H9 (cell line): Measurements from ENCODE around the gene MBNL1. TPM values are rescaled to one million over a fixed set of nuclear protein-coding genes. Genes with fewer than 3 reads are reported as not detected.

ENCODE experiments used
- DNase-seq: peaks from one replicate; pipeline ENCODE4 v3.0.0-alpha.2; 2017
- H2AFZ ChIP-seq: one replicate; pipeline ENCODE4 v1.6.1; 2013; ENCODE audit warnings: mild to moderate bottlenecking, low read length, control low read depth, moderate library complexity
- H2AK5ac ChIP-seq: 2 replicates; pipeline ENCODE4 v1.6.1; 2013; ENCODE audit warnings: low read length, control low read depth, mixed read lengths; ENCODE audit not compliant: insufficient read length
- H2BK120ac ChIP-seq: one replicate; pipeline ENCODE4 v1.6.1; 2013; ENCODE audit warnings: low read depth, mild to moderate bottlenecking, low read length, control low read depth, inconsistent platforms; ENCODE audit not compliant: poor library complexity, severe bottlenecking
- H2BK12ac ChIP-seq: 2 replicates; pipeline ENCODE4 v1.6.1; 2013; ENCODE audit warnings: low read length, control low read depth, mixed read lengths, low read depth; ENCODE audit not compliant: insufficient read length
- H2BK15ac ChIP-seq: 2 replicates; pipeline ENCODE4 v1.6.1; 2013; ENCODE audit warnings: low read depth, low read length, control low read depth
- H2BK20ac ChIP-seq: one replicate; pipeline ENCODE4 v1.6.1; 2013; ENCODE audit warnings: low read depth, mild to moderate bottlenecking, low read length, control low read depth, inconsistent platforms; ENCODE audit not compliant: poor library complexity, severe bottlenecking
- H2BK5ac ChIP-seq: 2 replicates; pipeline ENCODE4 v1.6.1; 2013; ENCODE audit warnings: low read length, control low read depth, mixed read lengths; ENCODE audit not compliant: insufficient read length
- H3K14ac ChIP-seq: 2 replicates; pipeline ENCODE4 v1.6.1; 2013; ENCODE audit warnings: low read length, control low read depth; ENCODE audit not compliant: insufficient read depth
- H3K18ac ChIP-seq: 2 replicates; pipeline ENCODE4 v1.6.1; 2013; ENCODE audit warnings: low read depth, mild to moderate bottlenecking, mixed read lengths, low read length, control low read depth; ENCODE audit not compliant: insufficient read length
- H3K23ac ChIP-seq: 2 replicates; pipeline ENCODE4 v1.6.1; 2013; ENCODE audit warnings: low read length, control low read depth, mixed read lengths, low read depth; ENCODE audit not compliant: insufficient read length
- H3K23me2 ChIP-seq: 2 replicates; pipeline ENCODE4 v1.6.1; 2013; ENCODE audit warnings: low read depth, mild to moderate bottlenecking, mixed read lengths, low read length, control low read depth; ENCODE audit not compliant: insufficient read length, poor library complexity, severe bottlenecking
- H3K27ac ChIP-seq: 2 replicates; pipeline ENCODE4 v1.5.1; 2013; ENCODE audit warnings: low read length, control low read depth, mixed read lengths, low read depth; ENCODE audit not compliant: insufficient read length
- H3K27me3 ChIP-seq: 2 replicates; pipeline ENCODE4 v1.6.1; 2013; ENCODE audit warnings: low read length, control low read depth, inconsistent platforms; ENCODE audit not compliant: insufficient read depth
- H3K4ac ChIP-seq: 2 replicates; pipeline ENCODE4 v1.6.1; 2013; ENCODE audit warnings: low read depth, mild to moderate bottlenecking, control low read depth, inconsistent platforms, low read length, moderate library complexity
- H3K4me1 ChIP-seq: 2 replicates; pipeline ENCODE4 v1.6.1; 2013; ENCODE audit warnings: low read length, control low read depth, inconsistent platforms; ENCODE audit not compliant: insufficient read depth
- H3K4me2 ChIP-seq: 2 replicates; pipeline ENCODE4 v1.6.1; 2013; ENCODE audit warnings: low read length, control low read depth, mixed read lengths; ENCODE audit not compliant: insufficient read length, insufficient read depth
- H3K56ac ChIP-seq: 2 replicates; pipeline ENCODE4 v1.6.1; 2013; ENCODE audit warnings: low read depth, mild to moderate bottlenecking, mixed read lengths, low read length, control low read depth; ENCODE audit not compliant: insufficient read length
- H3K79me1 ChIP-seq: 2 replicates; pipeline ENCODE4 v1.6.1; 2013; ENCODE audit warnings: low read depth, mild to moderate bottlenecking, moderate library complexity, low read length, control low read depth, inconsistent platforms; ENCODE audit not compliant: insufficient read depth, poor library complexity, severe bottlenecking
- H3K79me2 ChIP-seq: 2 replicates; pipeline ENCODE4 v1.6.1; 2013; ENCODE audit warnings: low read length, control low read depth, inconsistent platforms; ENCODE audit not compliant: insufficient read depth
- H3K9ac ChIP-seq: 2 replicates; pipeline ENCODE4 v1.6.1; 2013; ENCODE audit warnings: low read length, control low read depth, mixed read lengths; ENCODE audit not compliant: insufficient read length; ENCODE audit errors: extremely low read depth
- H3K9me3 ChIP-seq: one replicate; pipeline ENCODE4 v1.6.1; 2013; ENCODE audit warnings: low read depth, low read length, inconsistent platforms; ENCODE audit not compliant: control insufficient read depth
- H3T11ph ChIP-seq: one replicate; pipeline ENCODE4 v1.6.1; 2013; ENCODE audit warnings: mild to moderate bottlenecking, low read length, control low read depth, inconsistent platforms
- H4K20me1 ChIP-seq: one replicate; pipeline ENCODE4 v1.6.1; 2013; ENCODE audit not compliant: control insufficient read depth, insufficient read length, insufficient read depth
- H4K5ac ChIP-seq: 2 replicates; pipeline ENCODE4 v1.6.1; 2013; ENCODE audit warnings: low read depth, mild to moderate bottlenecking, mixed read lengths, low read length, control low read depth; ENCODE audit not compliant: insufficient read length
- H4K8ac ChIP-seq: replicated peaks from 2 replicates; pipeline ENCODE4 v1.6.1; 2013; ENCODE audit warnings: low read length, control low read depth, mixed read lengths, low read depth; ENCODE audit not compliant: insufficient read length
- H4K91ac ChIP-seq: 2 replicates; pipeline ENCODE4 v1.6.1; 2013; ENCODE audit warnings: low read depth, mild to moderate bottlenecking, moderate library complexity, mixed read lengths, low read length, control low read depth; ENCODE audit not compliant: insufficient read length
- H3K27ac Mint-ChIP-seq, 3 experiments: 2 replicates in 2 of 3; 3 replicates in 1 of 3; pipeline ENCODE4 v1.8.0; 2020 to 2021; ENCODE audit warnings: mixed read lengths in 3 of 3, mild to moderate bottlenecking in 1 of 3, moderate library complexity in 1 of 3
- H3K27me3 Mint-ChIP-seq: 2 replicates; pipeline ENCODE4 v1.8.0; 2021; ENCODE audit warnings: low read depth, mild to moderate bottlenecking, moderate library complexity, mixed read lengths
- H3K36me3 Mint-ChIP-seq, 3 experiments: 2 replicates in 2 of 3; 3 replicates in 1 of 3; pipeline ENCODE4 v1.8.0; 2020 to 2021; ENCODE audit warnings: low read depth in 3 of 3, mixed read lengths in 3 of 3; ENCODE audit not compliant: insufficient read depth in 1 of 3
- H3K4me1 Mint-ChIP-seq, 2 experiments: 2 replicates each; pipeline ENCODE4 v1.8.0; 2020; ENCODE audit warnings: mixed read lengths in 2 of 2
- H3K4me3 Mint-ChIP-seq, 2 experiments: 2 replicates in 1 of 2; 3 replicates in 1 of 2; pipeline ENCODE4 v1.8.0; 2020 to 2021; ENCODE audit warnings: mild to moderate bottlenecking in 2 of 2, mixed read lengths in 2 of 2, moderate library complexity in 1 of 2
- H3K9me3 Mint-ChIP-seq, 2 experiments: 2 replicates in 1 of 2; 3 replicates in 1 of 2; pipeline ENCODE4 v1.8.0; 2020; ENCODE audit warnings: mild to moderate bottlenecking in 2 of 2, mixed read lengths in 2 of 2, moderate library complexity in 1 of 2
- WGBS: extraction: QIAGEN DNeasy Blood & Tissue Kit; methylation state at CpG from one replicate; pipeline ENCODE4 v1.1.7; 2013; ENCODE audit warnings: missing lambda C conversion rate, low lambda C conversion rate, mixed read lengths; ENCODE audit not compliant: insufficient read length; ENCODE audit errors: extremely low coverage; 5-methylcytosine and 5-hydroxymethylcytosine counted together
- total RNA-seq: library from RNA; stranded (reverse); gene quantifications from 2 replicates; pipeline ENCODE4 v1.2.1, GENCODE V29; 2021
- TF ChIP-seq, protein P1 (sequence below): fragments of 200-600 bp; sonication (generic); conservative IDR thresholded peaks from 3 replicates; pipeline ENCODE4 v1.8.0; 2021; ENCODE audit warnings: antibody characterized with exemption, mild to moderate bottlenecking

The MBNL1 gene
- total RNA-seq, 1 experiment from 2014 or later = 14.9 TPM

DNA sequence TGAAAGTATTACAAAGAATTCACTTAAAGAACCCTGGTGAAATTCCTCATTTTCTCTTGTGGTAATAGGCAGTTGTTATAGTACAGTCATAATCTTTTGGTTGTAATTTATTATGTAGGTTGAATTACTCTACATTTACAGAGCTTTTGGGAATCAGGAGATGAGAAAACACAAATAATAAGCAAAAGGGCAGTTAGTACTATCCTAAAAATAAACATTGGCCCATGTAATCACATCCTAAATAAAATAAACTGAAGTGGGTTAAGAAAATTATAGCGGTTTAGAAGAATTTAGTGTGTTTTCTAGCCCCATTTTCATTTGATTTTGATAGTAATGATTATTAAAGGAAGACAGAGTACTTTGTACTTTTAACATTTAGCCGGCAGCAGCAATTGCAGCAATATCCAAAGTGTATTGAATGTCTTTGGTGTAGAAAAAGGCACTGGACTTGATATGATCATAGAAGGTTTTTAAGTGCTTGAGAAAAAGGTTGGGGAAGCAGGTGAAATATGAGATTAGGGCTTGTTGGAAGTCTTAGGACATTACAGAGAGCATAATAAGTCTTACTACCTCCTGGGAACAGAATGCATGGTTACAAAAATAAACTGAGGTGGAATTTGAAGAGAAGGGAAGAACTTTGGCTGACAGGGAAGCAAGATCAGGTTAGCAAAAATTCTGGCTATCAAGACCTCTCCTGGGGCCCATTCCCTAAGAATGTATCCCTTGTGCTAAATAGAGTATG, 79.9 kb downstream of the MBNL1 start:
- no peak overlapping the region for H2BK120ac ChIP-seq
- H3K9me3 ChIP-seq = no peaks in the 10 kb centered on the region
- no peak overlapping the region for H3T11ph ChIP-seq
- H2AK5ac ChIP-seq = no peak overlapping the region
- no peak overlapping the region for H2AFZ ChIP-seq
- no peak overlapping the region for H3K23ac ChIP-seq
- no peak overlapping the region for H2BK5ac ChIP-seq
- WGBS = no CpG with 5 or more reads among the region's 2 CpGs
- no peak overlapping the region for H3K56ac ChIP-seq
- H3K27ac Mint-ChIP-seq = no peak overlapping the region
- no peak overlapping the region for H3K9ac ChIP-seq
- H3K4me2 ChIP-seq = no peak overlapping the region
- no peak overlapping the region for H3K14ac ChIP-seq
- H2BK20ac ChIP-seq = no peak overlapping the region
- no peaks in the 10 kb centered on the region for H3K4me1 ChIP-seq
- H4K5ac ChIP-seq = no peak overlapping the region
- no peaks in the 10 kb centered on the region for H3K79me1 ChIP-seq
- H3K4ac ChIP-seq = no peak overlapping the region
- H3K9me3 Mint-ChIP-seq = no peaks in the 10 kb centered on the region
- TF ChIP-seq, protein P1, sequence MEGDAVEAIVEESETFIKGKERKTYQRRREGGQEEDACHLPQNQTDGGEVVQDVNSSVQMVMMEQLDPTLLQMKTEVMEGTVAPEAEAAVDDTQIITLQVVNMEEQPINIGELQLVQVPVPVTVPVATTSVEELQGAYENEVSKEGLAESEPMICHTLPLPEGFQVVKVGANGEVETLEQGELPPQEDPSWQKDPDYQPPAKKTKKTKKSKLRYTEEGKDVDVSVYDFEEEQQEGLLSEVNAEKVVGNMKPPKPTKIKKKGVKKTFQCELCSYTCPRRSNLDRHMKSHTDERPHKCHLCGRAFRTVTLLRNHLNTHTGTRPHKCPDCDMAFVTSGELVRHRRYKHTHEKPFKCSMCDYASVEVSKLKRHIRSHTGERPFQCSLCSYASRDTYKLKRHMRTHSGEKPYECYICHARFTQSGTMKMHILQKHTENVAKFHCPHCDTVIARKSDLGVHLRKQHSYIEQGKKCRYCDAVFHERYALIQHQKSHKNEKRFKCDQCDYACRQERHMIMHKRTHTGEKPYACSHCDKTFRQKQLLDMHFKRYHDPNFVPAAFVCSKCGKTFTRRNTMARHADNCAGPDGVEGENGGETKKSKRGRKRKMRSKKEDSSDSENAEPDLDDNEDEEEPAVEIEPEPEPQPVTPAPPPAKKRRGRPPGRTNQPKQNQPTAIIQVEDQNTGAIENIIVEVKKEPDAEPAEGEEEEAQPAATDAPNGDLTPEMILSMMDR = no peak
- no peak overlapping the region for H2BK15ac ChIP-seq
- no peak for DNase-seq
- H4K20me1 ChIP-seq = no peaks in the 10 kb centered on the region
- H2BK12ac ChIP-seq = no peak overlapping the region
- no peak overlapping the region for H3K18ac ChIP-seq
- H3K4me3 Mint-ChIP-seq = no peak overlapping the region
- H3K27ac ChIP-seq = no peak overlapping the region
- no peaks in the 10 kb centered on the region for H3K23me2 ChIP-seq
- peaks cover 8% of the 10 kb centered on the region in 2 experiments for H3K4me1 Mint-ChIP-seq
- no peaks in the 10 kb centered on the region for H3K27me3 Mint-ChIP-seq
- no peaks in the 10 kb centered on the region for H3K36me3 Mint-ChIP-seq
- no peak overlapping the region for H4K91ac ChIP-seq
- no peaks in the 10 kb centered on the region; the same call in 1 of the 2 replicates for H3K79me2 ChIP-seq
- no peaks in the 10 kb centered on the region for H3K27me3 ChIP-seq
- H4K8ac ChIP-seq = no peak overlapping the region
